HCT116 (cell line): ENCODE results near the gene AKAP8. TPM values are rescaled to one million over a fixed set of nuclear protein-coding genes. Genes with fewer than 3 reads are reported as not detected.

Experiments used
- ATAC-seq: fragments of 200-7000 bp; cut with Tn5 transposase; 2 replicates; pipeline ENCODE4 v1.9.1; 2020; ENCODE audit warnings: mild to moderate bottlenecking, moderate library complexity
- BruUV-seq: library from RNA; stranded (reverse); fragments of 400-500 nt; replicated peaks from 2 replicates; lab custom pipeline; 2021; lab: Mats Ljungman, UMichigan
- CTCF ChIA-PET: fragments of 300-600 bp; sonication (Branson Sonifier 250); formaldehyde crosslinking; loops from one replicate; lab custom pipeline; 2021; ENCODE audit warnings: antibody characterized with exemption; lab: Charles Lee
- POLR2A ChIA-PET: fragments of 300-600, 350-600 bp; sonication (Branson Sonifier 250); formaldehyde crosslinking; loops from one replicate; lab custom pipeline; 2021; ENCODE audit warnings: antibody characterized with exemption; lab: Charles Lee
- RAD21 ChIA-PET, 2 experiments: fragments of 300-600 bp; sonication (Branson Sonifier 250); formaldehyde crosslinking; loops; one replicate each; lab custom pipeline; 2023; ENCODE audit warnings: low total read pairs in 2 of 2; ENCODE audit not compliant: uncharacterized antibody in 2 of 2, unreplicated experiment in 2 of 2, low non-redundant PET in 1 of 2; lab: Charles Lee
- DNase-seq: peaks from one replicate; pipeline ENCODE4 v3.0.0-alpha.2; 2010; ENCODE audit warnings: low read depth, low spot score
- H2AFZ ChIP-seq: fragments of 200-600 bp; shearing (Covaris generic), sonication (generic); 2 replicates; pipeline ENCODE4 v1.6.1; 2017; ENCODE audit warnings: low read depth, mixed run types, mixed read lengths, antibody characterized with exemption, low read length; ENCODE audit not compliant: poor library complexity, severe bottlenecking
- H3K27ac ChIP-seq: 2 replicates; pipeline ENCODE4 v1.5.1; 2012; ENCODE audit warnings: low read depth, low read length
- H3K27me3 ChIP-seq: fragments of 200-600 bp; sonication (generic); 2 replicates; pipeline ENCODE4 v1.6.1; 2016; ENCODE audit warnings: mixed run types, low read length, mixed read lengths; ENCODE audit not compliant: insufficient read depth
- H3K36me3 ChIP-seq, 2 experiments: fragments of 200-500 bp in 1 of 2; fragments of 200-600 bp in 1 of 2; sonication (Bioruptor generic) in 1 of 2; sonication (generic) in 1 of 2; 2 replicates each; pipeline versions ENCODE4 v1.5.1 to v1.6.1; 2014 to 2016; ENCODE audit warnings: low read length in 2 of 2, inconsistent platforms in 1 of 2, mixed read lengths in 1 of 2, mixed run types in 1 of 2; ENCODE audit not compliant: insufficient read depth in 2 of 2, control insufficient read depth in 1 of 2
- H3K4me1 ChIP-seq, 2 experiments: fragments of 200-600 bp in 1 of 2; sonication (generic) in 1 of 2; 2 replicates each; pipeline versions ENCODE4 v1.5.1 to v1.6.1; 2012 to 2017; ENCODE audit warnings: low read length in 2 of 2, inconsistent platforms in 1 of 2, mild to moderate bottlenecking in 1 of 2, mixed read lengths in 1 of 2, mixed run types in 1 of 2, moderate library complexity in 1 of 2; ENCODE audit not compliant: insufficient read depth in 2 of 2, control insufficient read depth in 1 of 2
- H3K4me2 ChIP-seq: fragments of 200-600 bp; sonication (generic); 2 replicates; pipeline ENCODE4 v1.6.1; 2017; ENCODE audit warnings: mixed run types, low read length, mixed read lengths
- H3K4me3 ChIP-seq, 2 experiments: fragments of 200-600 bp in 1 of 2; sonication (generic) in 1 of 2; replicated peaks in 1 of 2; 2 replicates each; pipeline ENCODE4 v1.5.1; 2011 to 2016; ENCODE audit warnings: low read length in 2 of 2, control low read depth in 1 of 2, low read depth in 1 of 2, mild to moderate bottlenecking in 1 of 2, mixed read lengths in 1 of 2, mixed run types in 1 of 2
- H3K79me2 ChIP-seq: fragments of 200-600 bp; sonication (generic); 2 replicates; pipeline ENCODE4 v1.6.1; 2017; ENCODE audit warnings: mild to moderate bottlenecking, mixed run types, low read length, moderate library complexity, mixed read lengths; ENCODE audit not compliant: insufficient read depth
- H3K9ac ChIP-seq: fragments of 200-600 bp; sonication (generic); 2 replicates; pipeline ENCODE4 v1.6.1; 2016; ENCODE audit warnings: low read length, mixed read lengths
- H3K9me2 ChIP-seq: fragments of 200-600 bp; sonication (generic), shearing (Covaris generic); 2 replicates; pipeline ENCODE4 v1.6.1; 2017; ENCODE audit warnings: mixed run types, mild to moderate bottlenecking, moderate library complexity; ENCODE audit not compliant: insufficient read depth
- H3K9me3 ChIP-seq, 2 experiments: fragments of 200-500 bp in 1 of 2; fragments of 200-600 bp in 1 of 2; sonication (Bioruptor generic) in 1 of 2; sonication (generic) in 1 of 2; 2 replicates each; pipeline ENCODE4 v1.6.1; 2014 to 2017; ENCODE audit warnings: low read length in 2 of 2, mixed read lengths in 2 of 2, inconsistent platforms in 1 of 2, low read depth in 1 of 2, mild to moderate bottlenecking in 1 of 2, mixed run types in 1 of 2, moderate library complexity in 1 of 2; ENCODE audit not compliant: control insufficient read depth in 1 of 2, insufficient read depth in 1 of 2
- H4K20me1 ChIP-seq: fragments of 200-600 bp; sonication (generic), shearing (Covaris generic); 2 replicates; pipeline ENCODE4 v1.6.1; 2017; ENCODE audit warnings: mixed run types, mild to moderate bottlenecking, moderate library complexity; ENCODE audit not compliant: insufficient read depth
- CBX3 ChIP-seq: IDR thresholded peaks from 2 replicates; pipeline ENCODE4 v1.6.1; 2012; ENCODE audit warnings: low read depth
- EGR1 ChIP-seq: IDR thresholded peaks from 2 replicates; pipeline ENCODE4 v1.6.1; 2012; ENCODE audit warnings: low read depth
- FOSL1 ChIP-seq: IDR thresholded peaks from 2 replicates; pipeline ENCODE4 v1.6.1; 2012; ENCODE audit warnings: low read depth
- JUND ChIP-seq: IDR thresholded peaks from 2 replicates; pipeline ENCODE4 v1.6.1; 2012
- POLR2AphosphoS5 ChIP-seq: IDR thresholded peaks from 2 replicates; pipeline ENCODE4 v1.6.1; 2011; ENCODE audit warnings: mild to moderate bottlenecking, low read depth, low read length, moderate library complexity
- SP1 ChIP-seq: IDR thresholded peaks from 2 replicates; pipeline ENCODE4 v1.6.1; 2012; ENCODE audit warnings: low read depth
- SRF ChIP-seq: IDR thresholded peaks from 2 replicates; pipeline ENCODE4 v1.6.1; 2012; ENCODE audit warnings: low read depth
- TCF7L2 ChIP-seq: IDR thresholded peaks from 2 replicates; pipeline ENCODE4 v1.7.0; 2011; ENCODE audit warnings: borderline replicate concordance, inconsistent platforms; ENCODE audit not compliant: insufficient read depth, insufficient read length; ENCODE audit errors: extremely low read depth
- ZFX ChIP-seq: fragments of 450-650 bp; IDR thresholded peaks from 2 replicates; pipeline ENCODE4 v1.6.1; 2017
- ZNF274 ChIP-seq: fragments of 200-500 bp; sonication (Bioruptor generic); IDR thresholded peaks from 2 replicates; pipeline ENCODE4 v1.6.1; 2014; ENCODE audit warnings: mild to moderate bottlenecking, low read depth, low read length, inconsistent platforms
- intact Hi-C: fragments of 100-400 bp; cut with micrococcal nuclease; formaldehyde crosslinking; loops from 2 replicates; pipeline ENCODE4 v1.10.0; 2022
- total RNA-seq: library from RNA; stranded (reverse); gene quantifications from one replicate; pipeline ENCODE4 v1.2.1, GENCODE V29; 2021; ENCODE audit not compliant: unreplicated experiment
- TF ChIP-seq, protein P1 (sequence below): IDR thresholded peaks from 2 replicates; pipeline ENCODE4 v1.6.1; 2012
- TF ChIP-seq, protein P2 (sequence below): IDR thresholded peaks from 2 replicates; pipeline ENCODE4 v1.6.1; 2011; ENCODE audit warnings: mild to moderate bottlenecking, low read length, moderate library complexity; ENCODE audit not compliant: insufficient replicate concordance; ENCODE audit errors: extremely low read depth
- TF ChIP-seq, protein P3 (sequence below), 3 experiments: fragments of 200-600 bp in 1 of 3; sonication (generic) in 1 of 3; IDR thresholded peaks in 2 of 3; conservative IDR thresholded peaks in 1 of 3; 2 replicates each; pipeline ENCODE4 v1.5.1; 2012 to 2017; ENCODE audit warnings: low read depth in 2 of 3, low read length in 2 of 3, antibody characterized with exemption in 1 of 3, borderline replicate concordance in 1 of 3, control low read depth in 1 of 3, mild to moderate bottlenecking in 1 of 3, mixed read lengths in 1 of 3, mixed run types in 1 of 3, moderate library complexity in 1 of 3; ENCODE audit not compliant: insufficient read depth in 1 of 3

The AKAP8 gene
- total RNA-seq, 1 experiment from 2014 or later, result 50.6 TPM

GRCh38 chr19:15313649-15314279, 65.8 kb downstream of the AKAP8 start:
- ChIA-PET POLR2A (no interaction called here), RAD21 (no interaction called here)

More at GRCh38 chr19:15313649-15314279, 65.8 kb downstream of the AKAP8 start:
- H4K20me1 ChIP-seq, result peaks cover 9% of the 10 kb centered on the region
- peaks cover 99% of the 10 kb centered on the region for H3K79me2 ChIP-seq
- H3K4me3 ChIP-seq, result no peak overlapping the region
- H3K4me2 ChIP-seq, result no peak overlapping the region
- no peak overlapping the region for H3K9ac ChIP-seq
- ATAC-seq (no peak), DNase-seq (no peak)
- CTCF ChIA-PET, result no interaction called here
- no peaks in the 10 kb centered on the region; a peak in 1 of 4 replicates for H3K4me1 ChIP-seq
- TF ChIP-seq SP1 (no peak), ZFX (no peak), JUND (no peak), ZNF274 (no peak), CBX3 (no peak), SRF (no peak), POLR2AphosphoS5 (no peak), TCF7L2 (no peak), FOSL1 (no peak), EGR1 (no peak)
- TF ChIP-seq, protein P1, sequence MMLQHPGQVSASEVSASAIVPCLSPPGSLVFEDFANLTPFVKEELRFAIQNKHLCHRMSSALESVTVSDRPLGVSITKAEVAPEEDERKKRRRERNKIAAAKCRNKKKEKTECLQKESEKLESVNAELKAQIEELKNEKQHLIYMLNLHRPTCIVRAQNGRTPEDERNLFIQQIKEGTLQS, result no peak
- TF ChIP-seq, protein P2, sequence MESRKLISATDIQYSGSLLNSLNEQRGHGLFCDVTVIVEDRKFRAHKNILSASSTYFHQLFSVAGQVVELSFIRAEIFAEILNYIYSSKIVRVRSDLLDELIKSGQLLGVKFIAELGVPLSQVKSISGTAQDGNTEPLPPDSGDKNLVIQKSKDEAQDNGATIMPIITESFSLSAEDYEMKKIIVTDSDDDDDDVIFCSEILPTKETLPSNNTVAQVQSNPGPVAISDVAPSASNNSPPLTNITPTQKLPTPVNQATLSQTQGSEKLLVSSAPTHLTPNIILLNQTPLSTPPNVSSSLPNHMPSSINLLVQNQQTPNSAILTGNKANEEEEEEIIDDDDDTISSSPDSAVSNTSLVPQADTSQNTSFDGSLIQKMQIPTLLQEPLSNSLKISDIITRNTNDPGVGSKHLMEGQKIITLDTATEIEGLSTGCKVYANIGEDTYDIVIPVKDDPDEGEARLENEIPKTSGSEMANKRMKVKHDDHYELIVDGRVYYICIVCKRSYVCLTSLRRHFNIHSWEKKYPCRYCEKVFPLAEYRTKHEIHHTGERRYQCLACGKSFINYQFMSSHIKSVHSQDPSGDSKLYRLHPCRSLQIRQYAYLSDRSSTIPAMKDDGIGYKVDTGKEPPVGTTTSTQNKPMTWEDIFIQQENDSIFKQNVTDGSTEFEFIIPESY, result no peak
- TF ChIP-seq, protein P3, sequence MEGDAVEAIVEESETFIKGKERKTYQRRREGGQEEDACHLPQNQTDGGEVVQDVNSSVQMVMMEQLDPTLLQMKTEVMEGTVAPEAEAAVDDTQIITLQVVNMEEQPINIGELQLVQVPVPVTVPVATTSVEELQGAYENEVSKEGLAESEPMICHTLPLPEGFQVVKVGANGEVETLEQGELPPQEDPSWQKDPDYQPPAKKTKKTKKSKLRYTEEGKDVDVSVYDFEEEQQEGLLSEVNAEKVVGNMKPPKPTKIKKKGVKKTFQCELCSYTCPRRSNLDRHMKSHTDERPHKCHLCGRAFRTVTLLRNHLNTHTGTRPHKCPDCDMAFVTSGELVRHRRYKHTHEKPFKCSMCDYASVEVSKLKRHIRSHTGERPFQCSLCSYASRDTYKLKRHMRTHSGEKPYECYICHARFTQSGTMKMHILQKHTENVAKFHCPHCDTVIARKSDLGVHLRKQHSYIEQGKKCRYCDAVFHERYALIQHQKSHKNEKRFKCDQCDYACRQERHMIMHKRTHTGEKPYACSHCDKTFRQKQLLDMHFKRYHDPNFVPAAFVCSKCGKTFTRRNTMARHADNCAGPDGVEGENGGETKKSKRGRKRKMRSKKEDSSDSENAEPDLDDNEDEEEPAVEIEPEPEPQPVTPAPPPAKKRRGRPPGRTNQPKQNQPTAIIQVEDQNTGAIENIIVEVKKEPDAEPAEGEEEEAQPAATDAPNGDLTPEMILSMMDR (IDR thresholded peaks at IDR 0.05 in 2 of 3, conservative IDR thresholded peaks at IDR 0.05 in 1 of 3; ENCODE audit: borderline replicate concordance in 1 of 3, insufficient read depth in 1 of 3, low read depth in 2 of 3, low read length in 2 of 3), result no peak
- no peak overlapping the region for H2AFZ ChIP-seq
- no peak overlapping the region for H3K27ac ChIP-seq
- H3K9me2 ChIP-seq, result no peaks in the 10 kb centered on the region
- no TSS peak for BruUV-seq
- no peaks in the 10 kb centered on the region for H3K9me3 ChIP-seq
- intact Hi-C loops, result no loop called here
- H3K36me3 ChIP-seq, result no peaks in the 10 kb centered on the region
- H3K27me3 ChIP-seq, result no peaks in the 10 kb centered on the region
